Upper lobe of left lung (tissue), 4 donors: ENCODE measurements around the gene CAMK1.

ENCODE experiments used
- POLR2A ChIP-seq, 4 donors: fragments of 450-650 bp; IDR thresholded peaks; one replicate each; pipeline ENCODE4 v1.5.1; 2016 to 2017; ENCODE audit warnings: antibody characterized with exemption in 4 of 4, mild to moderate bottlenecking in 2 of 4
- POLR2AphosphoS5 ChIP-seq, 2 donors: sonication (generic); formaldehyde crosslinking; IDR thresholded peaks; one replicate each; pipeline ENCODE4 v1.5.1; 2017; ENCODE audit warnings: antibody characterized with exemption in 2 of 2
- TF ChIP-seq, protein P1 (sequence below), 6 experiments: fragments of 450-650 bp in 4 of 6; fragments of 200-600 bp in 2 of 6; sonication (generic) in 2 of 6; IDR thresholded peaks; one replicate each; pipeline ENCODE4 v1.5.1; 2016 to 2019; ENCODE audit warnings: antibody characterized with exemption in 6 of 6

DNA sequence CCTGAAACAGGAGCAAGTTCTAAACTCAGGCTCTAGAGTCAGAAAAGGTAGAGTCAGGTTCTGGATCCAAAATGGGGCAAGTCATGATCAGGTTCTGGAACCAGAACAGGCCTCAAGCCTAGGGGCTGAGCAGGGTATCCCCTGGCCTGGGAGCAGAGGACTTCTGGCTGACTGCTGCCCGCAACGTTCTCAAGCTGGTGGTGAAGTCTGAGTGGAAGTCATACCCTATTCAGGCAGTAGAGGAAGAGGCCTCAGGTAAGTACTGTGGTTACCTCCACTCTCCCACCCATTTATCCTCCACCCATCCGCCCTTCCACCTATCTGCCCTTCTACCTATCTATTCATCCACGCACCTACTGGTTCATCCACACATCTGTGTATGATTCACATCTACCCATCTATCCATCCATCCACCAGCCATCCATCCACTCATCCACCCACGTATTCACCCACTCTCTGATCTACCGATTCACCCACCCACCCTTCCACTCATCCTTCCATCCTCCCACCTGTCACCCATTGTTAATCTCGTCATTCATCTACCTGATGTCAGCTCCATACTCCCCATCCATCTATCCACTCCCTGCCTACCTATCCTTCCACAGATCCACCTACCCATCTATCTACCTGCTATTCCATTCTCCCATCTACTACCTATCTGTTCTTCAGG is 49.1 kb upstream of the CAMK1 start:
- TF ChIP-seq, protein P1, sequence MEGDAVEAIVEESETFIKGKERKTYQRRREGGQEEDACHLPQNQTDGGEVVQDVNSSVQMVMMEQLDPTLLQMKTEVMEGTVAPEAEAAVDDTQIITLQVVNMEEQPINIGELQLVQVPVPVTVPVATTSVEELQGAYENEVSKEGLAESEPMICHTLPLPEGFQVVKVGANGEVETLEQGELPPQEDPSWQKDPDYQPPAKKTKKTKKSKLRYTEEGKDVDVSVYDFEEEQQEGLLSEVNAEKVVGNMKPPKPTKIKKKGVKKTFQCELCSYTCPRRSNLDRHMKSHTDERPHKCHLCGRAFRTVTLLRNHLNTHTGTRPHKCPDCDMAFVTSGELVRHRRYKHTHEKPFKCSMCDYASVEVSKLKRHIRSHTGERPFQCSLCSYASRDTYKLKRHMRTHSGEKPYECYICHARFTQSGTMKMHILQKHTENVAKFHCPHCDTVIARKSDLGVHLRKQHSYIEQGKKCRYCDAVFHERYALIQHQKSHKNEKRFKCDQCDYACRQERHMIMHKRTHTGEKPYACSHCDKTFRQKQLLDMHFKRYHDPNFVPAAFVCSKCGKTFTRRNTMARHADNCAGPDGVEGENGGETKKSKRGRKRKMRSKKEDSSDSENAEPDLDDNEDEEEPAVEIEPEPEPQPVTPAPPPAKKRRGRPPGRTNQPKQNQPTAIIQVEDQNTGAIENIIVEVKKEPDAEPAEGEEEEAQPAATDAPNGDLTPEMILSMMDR (IDR thresholded peaks at IDR 0.05) = no peak
- TF ChIP-seq POLR2AphosphoS5 (IDR thresholded peaks at IDR 0.05) (no peak), POLR2A (IDR thresholded peaks at IDR 0.05) (no peak)
